ENCODE measurements around the gene SUPT7L.
A peak's percentile ranks its signal among the peaks of the same experiment; 100 is the strongest.

Gene SUPT7L, protein sequence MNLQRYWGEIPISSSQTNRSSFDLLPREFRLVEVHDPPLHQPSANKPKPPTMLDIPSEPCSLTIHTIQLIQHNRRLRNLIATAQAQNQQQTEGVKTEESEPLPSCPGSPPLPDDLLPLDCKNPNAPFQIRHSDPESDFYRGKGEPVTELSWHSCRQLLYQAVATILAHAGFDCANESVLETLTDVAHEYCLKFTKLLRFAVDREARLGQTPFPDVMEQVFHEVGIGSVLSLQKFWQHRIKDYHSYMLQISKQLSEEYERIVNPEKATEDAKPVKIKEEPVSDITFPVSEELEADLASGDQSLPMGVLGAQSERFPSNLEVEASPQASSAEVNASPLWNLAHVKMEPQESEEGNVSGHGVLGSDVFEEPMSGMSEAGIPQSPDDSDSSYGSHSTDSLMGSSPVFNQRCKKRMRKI

DNA sequence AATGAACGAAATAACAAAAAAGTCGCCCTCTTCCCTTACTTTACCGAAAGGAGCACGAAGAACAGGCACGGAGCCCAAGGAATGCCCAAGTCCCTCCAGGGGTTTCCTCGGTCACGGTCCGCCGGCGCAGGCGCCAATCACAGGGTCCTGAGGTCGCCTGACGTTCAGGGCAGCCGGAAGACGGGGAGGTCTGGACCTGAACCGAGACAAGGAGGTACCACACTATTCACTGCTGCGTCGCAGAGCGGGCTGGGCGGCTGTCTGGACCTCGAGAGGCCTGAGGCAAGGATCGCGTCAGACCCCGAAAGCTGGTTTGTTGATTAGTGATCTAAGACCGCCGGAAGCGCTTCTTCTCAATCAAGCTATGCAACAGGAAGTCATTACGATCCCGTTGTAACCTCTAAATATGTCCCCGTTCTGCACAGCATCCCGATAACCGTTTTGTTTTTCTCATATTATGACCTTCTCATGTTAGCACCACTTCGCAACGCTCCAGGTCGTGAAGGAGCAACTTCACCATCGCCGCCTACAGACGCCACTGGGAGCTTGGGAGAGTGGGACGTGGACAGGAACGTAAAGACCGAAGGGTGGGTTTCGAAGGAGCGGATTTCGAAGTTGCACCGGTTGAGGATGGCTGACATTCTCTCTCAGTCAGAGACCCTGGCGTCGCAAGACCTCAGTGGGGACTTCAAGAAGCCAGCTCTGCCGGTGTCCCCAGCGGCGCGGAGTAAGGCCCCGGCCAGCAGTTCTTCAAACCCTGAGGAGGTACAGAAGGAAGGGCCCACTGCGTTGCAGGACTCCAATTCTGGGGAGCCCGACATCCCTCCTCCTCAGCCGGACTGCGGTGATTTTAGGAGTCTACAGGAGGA lies at the start of gene SUPT7L, which contains the start of gene SLC4A1AP:
Gene SUPT7L (minus strand): TSS at position 330 of the 869 bp plus-strand sequence. CDS start 1,422 bp downstream, outside the sequence.
Gene SLC4A1AP (plus strand): TSS at position 605 of the 869 bp plus-strand sequence. CDS start 26 bp downstream, at position 631.
- DNase-seq (ENCODE audit: low read depth) = peak; percentile 56

DNA sequence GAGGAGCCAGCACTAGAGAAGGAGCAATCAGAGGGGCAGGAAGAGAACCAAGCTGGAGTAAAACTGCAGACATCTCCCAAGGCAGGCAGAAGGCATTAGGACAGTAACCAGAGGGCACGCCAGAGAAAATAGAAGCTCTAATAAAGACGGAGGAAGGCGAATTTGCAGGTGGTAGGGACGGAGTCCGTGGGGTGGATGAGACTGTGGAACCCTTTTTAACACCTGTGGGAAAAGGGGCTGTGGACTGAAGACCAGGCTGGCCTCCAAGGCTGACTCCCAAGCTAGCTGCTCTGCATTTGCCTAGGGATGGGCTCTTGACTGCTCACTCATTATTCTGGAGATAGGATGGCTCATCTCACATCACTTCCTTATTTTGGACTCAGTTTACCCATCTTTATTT lies 49.8 kb upstream of the SUPT7L start:
- DNase-seq (ENCODE audit: low read depth) = no peak

DNA sequence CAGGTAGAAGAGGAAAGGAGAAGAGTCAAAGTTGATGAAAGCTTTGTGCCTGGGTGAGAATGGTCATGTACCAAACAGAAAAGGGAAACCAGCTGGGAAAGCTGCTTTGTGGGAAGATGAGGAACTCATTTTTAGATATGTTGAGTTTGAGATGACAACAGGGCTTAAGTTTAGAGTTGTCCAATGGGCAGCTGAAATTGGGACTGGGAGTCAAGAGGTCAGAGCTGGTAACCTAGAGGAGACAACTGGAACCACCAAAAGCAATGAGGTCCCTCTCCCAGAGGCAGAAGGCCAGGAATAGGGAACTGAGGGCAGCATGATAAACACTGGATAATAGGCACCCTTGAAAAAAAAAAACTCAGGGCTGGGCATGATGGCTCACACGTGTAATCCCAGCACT lies 49.1 kb upstream of the SUPT7L start:
- no peak for DNase-seq (ENCODE audit: low read depth)

DNA sequence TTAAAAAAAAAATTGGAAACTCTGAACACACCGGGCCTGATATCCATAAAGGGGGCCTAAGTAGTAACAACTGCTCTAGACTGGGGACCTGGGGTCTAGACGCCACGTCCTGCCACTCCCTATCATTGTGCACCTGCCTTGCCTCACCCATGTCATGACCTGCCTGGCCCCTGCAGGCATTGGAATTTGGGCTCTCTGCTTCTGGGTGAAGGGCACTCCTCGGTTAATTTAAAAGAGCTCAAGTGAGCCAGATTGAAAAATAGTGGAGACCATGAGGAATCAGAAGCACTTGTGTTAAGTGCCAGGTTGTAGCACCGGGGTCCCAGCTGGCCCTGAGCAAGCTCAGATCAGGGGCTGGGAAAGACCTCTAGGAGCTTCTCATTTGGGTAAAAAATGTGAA lies 48.4 kb upstream of the SUPT7L start:
- no peak for DNase-seq (ENCODE audit: low read depth)

DNA sequence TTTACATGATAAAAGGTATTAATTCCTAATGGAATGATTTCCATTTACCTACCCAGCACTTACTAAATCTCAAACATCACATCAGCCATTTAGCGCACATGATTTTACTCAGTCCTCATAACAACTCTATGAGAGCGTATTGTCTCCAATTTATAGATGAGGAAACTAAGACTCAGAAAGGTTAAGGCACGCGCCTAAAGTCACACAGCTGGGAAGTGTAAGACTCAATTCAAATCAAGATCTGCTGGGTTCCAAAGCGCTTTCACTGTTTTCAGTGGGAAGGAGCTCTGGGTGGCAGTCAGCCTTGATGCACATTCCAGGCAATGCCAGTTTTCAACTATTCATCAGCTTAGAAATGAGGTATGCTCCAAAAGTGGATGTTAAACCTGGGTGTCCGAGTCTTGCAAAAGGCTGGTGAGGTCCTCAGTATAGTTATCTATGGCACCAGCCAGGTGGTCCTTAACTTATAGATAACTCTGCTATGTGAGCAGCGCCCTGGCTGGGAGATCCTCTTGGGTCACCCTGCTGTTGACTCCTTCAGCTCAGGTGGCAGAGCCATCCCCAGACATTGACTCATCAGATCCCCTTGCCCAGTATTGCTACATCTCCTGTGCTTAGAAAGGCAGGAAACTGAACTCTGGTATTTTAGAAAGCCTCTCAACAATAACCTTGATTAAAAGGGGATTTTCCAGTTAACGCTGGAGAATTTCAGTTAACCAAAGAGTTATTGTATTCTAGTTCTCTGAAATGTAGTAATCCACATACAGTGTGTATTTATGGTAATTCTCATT lies 47.4 kb upstream of the SUPT7L start:
- no peak for DNase-seq (ENCODE audit: low read depth)

DNA sequence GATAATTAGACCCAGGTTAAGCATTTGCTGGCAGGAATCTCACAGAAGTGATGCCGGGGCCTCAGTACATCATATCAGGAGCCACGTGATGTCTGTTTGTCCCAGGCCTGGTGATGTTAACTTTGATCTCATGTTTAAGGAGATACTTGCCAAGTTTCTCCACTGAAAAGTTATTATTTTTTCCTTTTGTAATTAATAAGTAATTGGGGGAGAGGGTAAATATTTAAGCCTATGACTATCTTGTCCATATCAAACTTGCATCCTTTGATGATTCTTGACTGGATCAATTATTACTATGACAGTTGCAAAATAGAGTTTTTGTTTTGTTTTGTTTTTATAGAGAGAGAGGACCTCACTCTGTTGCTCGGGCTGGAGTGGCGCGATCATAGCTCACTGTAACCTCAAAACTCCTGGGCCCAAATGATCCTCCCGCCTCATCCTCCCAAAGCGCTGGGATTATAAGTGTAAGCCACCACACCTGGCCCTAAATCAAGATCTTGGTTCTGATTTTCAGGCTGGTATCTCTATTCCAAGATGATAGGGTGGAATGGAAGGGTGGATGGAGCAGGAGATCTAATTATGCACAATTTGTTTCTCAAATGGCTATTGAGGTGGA lies 46.7 kb upstream of the SUPT7L start:
- DNase-seq (ENCODE audit: low read depth) = no peak

DNA sequence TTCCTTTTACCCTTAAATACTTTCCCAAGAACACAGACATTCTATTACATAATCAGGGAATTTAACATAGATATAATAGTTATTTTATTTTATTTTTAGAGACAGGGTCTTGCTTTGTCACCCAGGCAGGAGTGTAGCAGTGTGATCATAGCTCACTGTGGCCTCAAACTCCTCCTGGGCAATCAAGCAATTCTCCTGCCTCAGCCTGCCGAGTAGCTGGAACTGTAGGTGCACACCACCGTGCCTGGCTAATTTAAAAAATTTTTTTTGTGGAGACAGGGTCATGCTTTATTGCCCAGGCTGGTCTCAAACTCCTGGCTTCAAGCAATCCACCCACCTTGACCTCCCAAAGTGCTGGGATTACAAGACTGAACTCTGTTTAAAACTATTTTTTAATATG lies 45.9 kb upstream of the SUPT7L start:
- DNase-seq (ENCODE audit: low read depth) = no peak

DNA sequence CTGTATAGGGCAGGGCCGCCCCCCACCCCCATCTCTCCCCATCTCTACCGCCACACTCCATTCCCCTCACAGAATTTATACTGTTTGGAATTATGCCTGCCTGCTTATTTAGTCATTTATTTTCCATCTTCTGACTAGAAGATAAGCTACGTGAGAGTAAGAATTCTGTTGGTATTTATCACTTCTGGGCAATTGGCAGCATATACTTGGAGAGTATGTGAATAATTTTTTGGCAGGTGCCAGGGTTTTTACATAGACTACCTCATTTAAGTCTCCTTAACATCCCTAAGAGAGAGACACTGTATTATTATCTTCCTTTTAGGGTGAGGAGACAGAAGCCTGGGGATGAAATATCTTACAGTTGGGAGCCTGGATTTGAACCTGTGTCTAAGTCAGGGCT lies 45.3 kb upstream of the SUPT7L start:
- DNase-seq (ENCODE audit: low read depth) = no peak

DNA sequence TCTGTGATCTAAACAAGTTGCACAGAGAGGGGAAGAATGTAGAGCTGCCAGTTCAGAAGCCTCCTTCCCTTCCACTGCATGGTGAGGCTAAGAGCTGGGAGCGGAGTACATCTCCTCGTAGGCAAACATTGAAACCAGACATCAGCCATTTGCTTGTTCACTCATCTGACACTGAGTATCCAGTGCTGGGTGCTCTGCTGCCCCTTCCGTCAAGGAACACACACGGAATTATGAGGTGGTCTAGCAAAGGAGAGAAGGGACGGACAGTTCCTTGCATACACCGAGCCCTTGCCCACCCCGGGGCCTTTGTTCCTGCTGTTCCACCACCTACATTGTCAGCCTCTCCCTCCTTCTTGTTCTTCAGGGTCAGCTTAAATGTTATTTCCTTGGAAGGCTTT lies 44.8 kb upstream of the SUPT7L start:
- DNase-seq (ENCODE audit: low read depth) = no peak

DNA sequence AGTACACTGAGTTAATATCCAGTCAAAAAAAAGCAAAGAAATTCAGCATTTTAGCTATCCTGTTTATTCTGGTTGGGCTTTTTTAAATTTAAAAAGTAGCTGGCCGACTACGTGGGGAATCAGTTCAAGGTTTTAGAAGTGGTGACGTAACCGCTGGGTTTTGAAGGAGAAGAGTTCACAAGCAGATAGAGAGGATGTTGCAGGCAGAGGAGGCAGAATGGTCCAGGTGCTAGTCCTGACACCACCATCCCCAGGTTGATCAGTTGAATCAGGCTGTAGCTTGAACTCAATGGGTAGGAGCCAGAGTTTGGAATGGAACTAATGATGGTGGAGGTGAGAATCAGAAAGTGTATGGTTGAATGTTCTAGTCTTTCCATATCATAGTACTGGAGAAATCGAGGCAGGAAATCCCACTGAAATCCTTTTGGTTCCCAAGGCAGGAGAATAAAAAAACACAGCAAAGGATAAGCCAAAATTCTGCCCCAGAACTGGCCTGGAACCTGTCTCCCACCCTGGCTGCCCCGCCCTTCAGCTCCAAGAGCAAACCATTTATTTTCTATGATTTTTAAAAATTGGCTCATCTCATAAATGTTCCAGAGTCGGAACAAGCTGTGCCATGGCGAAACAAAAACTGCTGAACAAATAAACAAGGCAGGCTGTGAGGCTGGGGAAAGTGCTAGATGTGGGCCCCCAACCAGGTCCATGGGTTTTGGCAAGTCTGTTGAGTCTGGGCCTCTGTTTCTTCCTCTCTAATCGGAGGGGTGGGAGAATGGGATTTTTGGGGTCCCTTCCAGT lies 44.2 kb upstream of the SUPT7L start:
- no peak for DNase-seq (ENCODE audit: low read depth)

DNA sequence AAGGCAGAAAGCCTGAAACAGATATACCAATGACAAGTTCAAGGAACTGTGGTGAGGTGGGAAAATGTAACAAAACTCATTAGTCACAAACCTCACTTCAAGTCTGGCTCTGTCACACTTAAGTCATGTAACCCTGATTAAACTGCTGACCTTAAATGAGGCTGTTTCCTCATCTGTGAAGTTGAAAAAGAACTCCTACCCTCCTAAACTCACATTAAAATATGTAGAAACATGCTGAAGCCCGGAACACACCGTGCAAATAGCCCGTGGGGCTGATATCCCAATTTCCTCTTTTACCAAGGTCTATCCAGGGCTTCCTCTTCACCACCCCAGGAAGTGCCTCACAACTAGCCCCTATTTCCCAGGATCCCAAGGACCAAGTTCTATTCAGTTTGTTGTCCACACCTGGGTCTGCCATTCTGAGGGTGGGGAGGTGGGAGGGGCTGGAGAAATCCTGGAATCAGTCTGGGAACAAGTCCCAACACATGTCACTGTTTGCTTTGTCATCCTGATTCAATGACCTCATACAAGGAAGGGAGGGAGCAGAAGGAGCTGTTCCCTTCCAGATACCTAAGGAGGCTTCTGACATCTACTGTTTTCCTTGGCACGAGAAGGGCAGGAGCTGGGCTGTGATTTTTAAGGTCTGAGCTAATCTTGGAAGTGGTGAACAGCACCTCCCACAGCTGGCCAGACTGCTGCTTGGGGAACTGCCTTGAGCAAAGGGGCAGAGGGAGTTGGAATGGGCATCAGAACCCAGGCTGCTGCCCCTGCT lies 42.6 kb upstream of the SUPT7L start:
- no peak for DNase-seq (ENCODE audit: low read depth)

DNA sequence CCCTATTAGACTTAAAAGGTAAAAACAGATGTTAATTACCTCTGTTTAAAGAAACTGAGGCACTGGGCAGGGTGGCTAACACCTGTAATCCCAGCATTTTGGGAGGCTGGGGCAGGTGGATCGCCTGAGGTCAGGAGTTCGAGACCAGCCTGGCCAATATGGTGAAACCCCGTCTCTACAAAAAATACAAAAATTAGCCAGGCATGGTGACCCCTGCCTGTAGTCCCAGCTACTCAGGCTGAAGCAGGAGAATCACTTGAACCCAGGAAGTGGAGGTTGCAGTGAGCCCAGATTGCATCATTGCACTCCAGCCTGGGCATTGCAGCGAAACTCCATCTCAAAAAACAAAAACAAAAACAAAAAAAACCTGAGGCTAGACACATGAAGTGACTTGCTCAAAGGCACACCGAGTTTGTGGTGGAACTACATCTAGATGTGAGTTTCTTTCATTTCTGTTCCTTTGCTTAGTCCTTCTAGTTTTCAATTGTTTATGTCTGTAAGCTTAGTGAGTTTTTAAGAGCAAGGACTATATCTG lies 41.0 kb upstream of the SUPT7L start:
- no peak for DNase-seq (ENCODE audit: low read depth)

DNA sequence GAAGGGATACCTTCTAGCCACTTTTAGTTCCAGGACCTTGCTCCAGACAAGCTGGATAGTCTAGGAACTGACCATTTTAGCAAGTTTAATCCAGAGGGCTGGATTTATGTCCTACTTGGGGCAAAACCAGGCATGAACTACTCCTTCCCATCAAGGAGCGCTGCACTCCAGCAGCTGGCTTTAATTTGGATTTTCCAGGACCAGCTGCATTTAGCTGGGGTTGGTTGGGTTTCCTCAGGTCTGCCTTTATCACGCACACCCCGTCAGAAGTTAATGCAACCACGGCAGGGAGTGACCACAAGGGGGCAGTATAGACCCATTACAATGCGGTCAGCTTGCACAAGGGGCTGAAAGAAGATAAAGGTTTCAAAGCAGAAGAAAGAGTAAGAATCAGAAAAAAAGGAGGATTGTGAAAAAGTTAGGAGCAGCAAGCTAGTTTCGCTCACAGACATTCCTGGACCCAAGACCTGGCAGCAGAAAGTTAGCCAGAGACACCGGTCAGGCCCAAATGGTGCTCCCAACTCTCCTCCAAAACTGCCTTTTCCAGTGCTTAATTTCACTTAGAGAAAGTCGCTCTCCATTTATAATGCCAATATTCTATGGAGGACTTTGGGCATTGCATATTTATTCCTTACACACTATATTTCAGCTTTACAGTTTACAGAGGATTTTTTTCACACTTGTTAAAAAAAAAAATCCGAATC lies 40.4 kb upstream of the SUPT7L start:
- peak; percentile 38 for DNase-seq (ENCODE audit: low read depth)

DNA sequence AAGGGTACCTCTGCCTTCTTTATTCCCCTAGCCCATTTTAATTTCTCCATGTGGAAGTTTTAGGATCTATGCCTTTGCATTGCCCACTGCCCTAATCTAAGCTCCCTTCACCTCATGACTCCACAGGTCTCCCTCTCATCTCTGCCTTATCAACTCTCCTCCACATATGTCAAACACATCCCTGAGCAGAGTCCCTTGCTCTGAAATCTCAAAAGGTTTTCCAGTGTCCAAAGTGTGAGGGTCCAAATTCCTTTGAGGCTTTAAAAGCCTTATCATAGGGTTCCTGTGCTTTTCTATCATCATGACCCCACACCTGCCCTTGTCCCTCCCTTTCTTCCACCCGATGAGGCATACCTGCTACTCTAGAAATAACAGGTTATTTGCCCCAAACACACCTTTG lies 38.9 kb upstream of the SUPT7L start:
- DNase-seq (ENCODE audit: low read depth) = no peak

DNA sequence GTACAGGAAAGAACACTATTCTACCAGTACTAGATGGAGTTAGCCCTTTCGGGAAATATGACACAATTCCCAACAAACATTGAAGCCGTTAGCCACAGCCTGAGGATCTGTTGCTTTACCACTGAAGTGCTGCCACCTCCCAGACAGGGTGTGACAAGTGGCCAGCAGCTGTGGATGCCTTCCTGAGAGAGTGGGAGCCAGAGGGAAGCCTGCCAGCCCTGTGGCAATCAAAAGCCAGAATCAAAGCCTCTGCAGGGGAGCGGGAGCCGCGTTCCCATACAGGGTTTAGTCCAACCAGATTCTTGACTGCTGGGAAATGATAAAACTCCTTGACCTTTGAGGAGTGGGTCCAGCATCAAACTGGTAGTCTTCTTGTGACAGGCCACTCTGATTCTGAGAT lies 38.3 kb upstream of the SUPT7L start:
- DNase-seq (ENCODE audit: low read depth) = no peak

DNA sequence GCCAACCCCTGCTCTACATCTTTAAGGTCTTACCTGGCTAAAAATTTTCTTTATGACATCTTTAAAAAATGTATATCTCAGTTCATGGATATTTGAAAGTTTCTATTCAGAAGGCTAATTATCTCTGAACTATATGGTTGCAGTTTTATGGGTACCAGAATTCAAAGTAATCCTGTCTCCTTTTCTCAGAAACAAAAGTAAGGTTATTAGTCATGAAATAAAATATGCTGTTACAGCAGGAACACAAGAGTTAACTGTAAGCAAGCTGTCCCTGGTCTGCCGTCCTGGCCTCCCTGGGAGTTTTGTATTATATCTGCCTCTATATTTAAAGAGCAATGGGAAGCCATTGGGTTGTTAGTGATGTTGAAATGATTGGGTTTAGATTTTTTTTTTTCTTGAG lies 34.2 kb upstream of the SUPT7L start:
- DNase-seq (ENCODE audit: low read depth) = no peak

DNA sequence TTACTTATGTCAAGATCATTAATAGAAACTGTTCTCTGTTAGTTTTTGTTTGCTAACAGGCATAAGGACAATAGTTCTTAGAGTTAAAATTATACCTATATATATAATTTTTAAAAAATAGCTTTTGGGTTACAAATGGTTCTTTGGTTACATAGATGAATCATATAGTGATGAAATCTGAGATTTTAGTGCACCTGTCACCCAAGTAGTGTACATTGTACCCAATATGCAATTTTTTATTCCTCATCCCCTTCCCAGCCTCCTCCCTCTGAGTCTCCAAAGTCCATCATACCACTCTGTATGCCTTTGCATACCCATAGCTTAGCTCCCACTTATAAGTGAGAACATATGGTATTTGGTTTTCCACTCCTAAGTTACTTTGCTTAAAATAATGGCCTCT lies 26.6 kb upstream of the SUPT7L start:
- DNase-seq (ENCODE audit: low read depth) = no peak

DNA sequence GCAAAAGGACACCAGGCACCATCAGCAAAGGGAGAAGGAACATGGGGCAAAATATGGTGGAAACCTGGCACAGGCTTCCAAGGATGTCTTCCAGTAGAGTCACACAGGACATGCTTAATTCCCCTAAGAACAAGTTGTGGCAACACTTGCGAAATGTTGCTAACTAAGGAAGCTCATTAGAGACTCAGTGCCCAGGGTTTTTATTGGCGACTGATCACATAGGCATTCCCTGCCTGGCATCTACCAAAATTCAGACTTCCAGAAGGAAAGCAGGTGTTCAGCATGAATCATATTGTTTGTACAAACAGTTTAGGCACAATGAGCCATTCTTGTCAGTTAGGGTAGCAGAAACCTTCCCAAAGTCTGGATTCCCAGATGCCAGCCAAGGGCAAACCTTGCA lies 26.0 kb upstream of the SUPT7L start:
- DNase-seq (ENCODE audit: low read depth) = no peak

DNA sequence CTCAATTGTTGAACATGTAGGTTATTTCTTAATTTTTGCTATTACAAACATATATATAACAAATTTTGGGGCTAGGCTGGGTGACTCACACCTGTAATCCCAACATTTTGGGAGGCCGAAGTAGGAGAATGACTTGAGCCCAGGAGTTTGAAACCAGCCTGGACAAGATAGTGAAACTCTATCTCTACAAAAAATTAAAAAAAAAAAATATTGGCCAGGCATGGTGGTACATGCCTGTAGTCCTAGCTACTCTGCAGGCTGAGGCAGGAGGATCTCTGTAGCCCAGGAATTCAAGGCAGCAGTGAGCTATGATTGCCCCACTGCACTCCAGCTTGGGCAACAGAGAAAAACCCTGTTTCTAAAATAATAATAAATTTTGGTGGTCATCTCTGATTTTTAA lies 23.8 kb upstream of the SUPT7L start:
- DNase-seq (ENCODE audit: low read depth) = no peak
